ENCODE measurements around the gene SLC9A1.
A peak's percentile ranks its signal among the peaks of the same experiment; 100 is the strongest.
"Not testable (repeated sequence)": the region's sequence is repeated elsewhere in the genome, so short reads cannot be mapped to it uniquely, and the experiment has no call there.

The SLC9A1 gene

DNA sequence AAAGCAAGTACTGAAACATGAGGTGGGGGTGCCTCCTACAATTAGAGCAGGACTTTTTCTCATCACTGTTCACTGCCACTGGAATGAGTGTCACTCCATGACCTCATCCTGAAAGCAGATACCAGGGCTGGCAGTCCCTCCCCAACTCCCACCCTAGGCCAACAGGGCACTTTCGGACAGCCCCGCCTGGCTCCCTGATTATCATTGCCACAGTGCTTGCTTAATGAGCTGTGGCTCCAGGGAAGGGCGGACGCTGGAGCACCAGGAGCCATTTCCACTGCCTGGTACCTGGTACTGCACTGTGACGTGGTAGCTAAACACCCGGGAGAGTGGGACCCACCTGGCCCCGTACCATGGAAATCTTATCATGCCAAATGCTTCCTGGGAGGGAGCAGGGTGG lies 22.3 kb downstream of the SLC9A1 start:
- no peak for DNase-seq (ENCODE audit: low spot score)

DNA sequence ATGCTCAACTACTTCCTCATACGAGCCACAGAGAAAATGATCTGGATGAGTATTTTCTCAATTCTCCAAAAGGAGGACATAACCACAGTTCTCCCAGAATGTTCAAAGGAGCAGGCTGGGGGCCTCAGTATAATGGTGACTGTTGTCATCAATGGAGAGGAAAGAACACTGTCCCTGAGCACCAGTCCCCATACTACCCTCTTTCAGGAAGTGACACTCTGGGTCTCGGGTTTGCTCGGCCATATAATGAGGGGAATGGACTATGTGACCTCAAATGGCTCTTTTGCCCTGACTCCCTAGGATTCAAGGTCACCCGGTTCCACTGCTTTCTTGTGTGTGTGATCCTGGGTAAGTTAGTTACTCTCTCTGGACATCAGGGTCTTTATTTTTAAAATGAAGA lies 22.8 kb downstream of the SLC9A1 start:
- DNase-seq (ENCODE audit: low spot score) = no peak

- no peak for DNase-seq (ENCODE audit: low spot score)
Measured at GRCh38 chr1:27130798-27131197, 24.1 kb downstream of the SLC9A1 start.

DNA sequence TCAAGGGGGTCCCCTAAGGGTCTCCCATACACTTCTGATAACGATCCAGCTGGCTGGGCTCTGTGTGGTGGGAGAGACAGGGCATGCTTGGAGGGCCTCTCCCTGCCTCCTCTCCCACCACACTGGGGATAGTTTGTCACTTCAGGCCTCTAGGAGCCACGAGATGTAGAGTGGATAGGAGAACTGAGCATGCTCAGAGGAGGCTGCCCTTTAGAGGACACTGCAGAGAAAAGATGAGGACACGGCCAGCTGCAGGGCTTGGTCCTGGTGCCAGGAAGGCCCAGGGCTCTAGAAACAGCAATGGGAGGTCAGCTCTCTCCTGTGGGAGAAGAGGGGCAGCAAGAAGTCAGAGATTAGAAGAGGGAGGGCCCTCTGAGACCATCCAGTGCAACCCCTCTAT lies 25.7 kb downstream of the SLC9A1 start:
- no peak for DNase-seq (ENCODE audit: low spot score)

- no peak for DNase-seq (ENCODE audit: low spot score)
Measured at GRCh38 chr1:27127419-27127818, 27.5 kb downstream of the SLC9A1 start.

GRCh38 chr1:27126391-27126790 lies 28.5 kb downstream of the SLC9A1 start:
- no peak for DNase-seq (ENCODE audit: low spot score)

GRCh38 chr1:27125125-27125524 lies 29.8 kb downstream of the SLC9A1 start:
- not testable (repeated sequence) for DNase-seq (ENCODE audit: low spot score)

DNA sequence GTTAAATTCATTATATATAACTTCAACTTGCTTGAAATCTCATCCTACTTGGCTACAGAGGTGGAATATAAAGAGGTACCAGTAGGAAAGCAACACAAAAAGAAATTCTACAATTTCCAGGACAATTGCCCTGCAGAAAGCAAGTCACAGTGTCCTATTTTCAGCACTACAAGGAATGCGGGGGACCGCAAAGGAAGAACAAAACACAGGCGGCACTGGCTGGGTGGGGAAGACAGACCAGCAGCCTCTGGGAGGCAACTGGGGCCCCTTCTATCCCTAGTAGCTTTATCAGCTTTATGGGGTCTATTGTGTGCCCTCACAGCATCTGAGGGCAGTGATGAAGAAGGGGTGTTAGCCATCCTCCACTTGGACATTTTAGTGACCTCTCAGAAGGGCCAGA lies 30.5 kb downstream of the SLC9A1 start:
- no peak for DNase-seq (ENCODE audit: low spot score)

GRCh38 chr1:27122652-27123051 lies 32.3 kb downstream of the SLC9A1 start:
- no peak for DNase-seq (ENCODE audit: low spot score)

DNA sequence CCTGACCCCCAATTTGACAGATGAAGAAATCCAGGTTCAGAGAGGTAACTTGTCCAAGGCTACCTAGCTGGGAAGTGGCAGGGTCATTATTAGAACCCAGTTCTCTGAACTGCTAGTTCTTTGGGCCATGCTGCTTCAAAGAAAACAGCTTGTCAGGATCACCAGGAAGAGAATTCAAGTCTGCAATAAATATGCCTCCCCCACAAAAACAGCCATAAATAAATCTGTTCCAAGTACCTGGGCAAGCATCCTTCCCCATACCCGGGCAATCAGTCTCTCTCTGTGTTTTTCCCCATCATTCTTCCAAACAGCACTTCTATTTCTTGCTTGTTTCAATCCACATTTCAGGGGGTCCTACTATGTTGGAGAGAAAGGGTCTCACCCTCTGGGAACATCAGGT lies 34.1 kb downstream of the SLC9A1 start:
- DNase-seq (ENCODE audit: low spot score) = no peak

- DNase-seq (ENCODE audit: low spot score) = no peak
Measured at GRCh38 chr1:27118440-27118689, 36.6 kb downstream of the SLC9A1 start.

DNA sequence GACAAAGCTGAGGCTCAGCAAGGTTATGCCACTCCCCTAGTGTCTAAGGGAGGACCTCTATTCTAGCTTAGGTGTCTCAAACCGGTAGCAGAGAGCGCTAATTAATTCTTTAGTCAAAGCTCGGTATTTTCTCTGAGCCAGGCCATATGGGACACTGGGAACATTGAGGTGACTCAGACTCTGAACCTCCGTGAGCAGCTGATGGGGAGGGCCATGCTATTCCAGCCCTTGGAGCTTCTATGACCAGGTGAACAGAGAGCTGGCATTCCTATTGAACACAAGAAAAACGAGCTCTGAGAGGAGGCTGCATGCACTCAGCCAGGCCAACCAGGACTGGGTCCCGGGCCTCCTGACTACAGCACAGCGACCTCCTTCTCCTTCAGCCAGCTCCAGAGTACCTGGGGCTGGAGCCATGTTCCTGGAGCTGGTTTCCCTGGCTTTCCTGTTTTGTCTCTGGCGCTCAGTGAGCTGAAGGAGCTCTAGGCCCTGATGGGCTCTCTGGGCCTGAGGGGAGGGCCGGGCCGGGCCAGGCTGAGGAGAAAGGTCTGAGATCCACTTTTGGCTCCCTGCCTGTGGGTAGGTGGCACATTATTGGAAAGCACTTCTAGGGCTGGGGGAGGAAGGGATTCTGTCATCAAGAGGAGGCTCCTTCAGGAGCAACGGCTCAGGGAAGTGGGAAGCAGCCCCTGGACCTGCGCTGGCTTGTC lies 37.0 kb downstream of the SLC9A1 start:
- no peak for DNase-seq (ENCODE audit: low spot score)

DNA sequence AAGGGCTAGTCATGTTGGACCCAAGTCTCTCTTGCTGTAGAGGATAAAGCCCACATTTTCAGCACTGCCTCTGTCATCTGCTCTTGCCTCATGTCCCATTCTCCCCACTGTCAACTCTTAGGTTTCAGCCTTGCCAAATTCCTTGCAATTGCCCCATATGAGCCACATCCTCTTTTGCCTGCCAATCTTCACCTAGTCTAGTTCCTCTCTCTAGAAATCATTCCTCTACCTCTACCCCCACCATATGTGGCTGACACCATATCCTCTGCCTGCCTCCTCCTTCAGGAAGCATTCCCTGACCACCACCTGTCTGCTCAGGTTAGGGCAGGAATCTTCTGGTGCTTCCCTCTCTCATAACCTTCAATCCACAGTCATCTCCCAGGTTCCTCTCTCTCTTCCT lies 38.2 kb downstream of the SLC9A1 start:
- no peak for DNase-seq (ENCODE audit: low spot score)

DNA sequence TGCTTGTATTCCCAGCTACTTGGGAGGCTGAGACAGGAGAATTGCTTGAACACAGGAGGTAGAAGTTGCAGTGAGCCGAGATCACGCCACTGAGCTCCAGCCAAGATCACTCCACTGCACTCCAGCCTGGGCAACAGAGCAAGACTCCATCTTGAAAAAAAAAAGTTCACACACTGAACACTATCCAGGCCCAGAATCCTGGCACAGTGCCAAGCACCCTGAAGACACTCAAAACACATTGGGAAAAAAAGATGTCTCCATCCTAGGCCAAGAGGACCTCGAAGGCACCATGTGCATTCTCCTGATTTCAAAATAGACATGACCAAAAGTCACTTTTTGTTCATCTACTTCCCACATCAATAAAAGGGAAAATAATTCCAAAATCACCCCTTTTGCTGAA lies 38.7 kb downstream of the SLC9A1 start:
- no peak for DNase-seq (ENCODE audit: low spot score)

DNA sequence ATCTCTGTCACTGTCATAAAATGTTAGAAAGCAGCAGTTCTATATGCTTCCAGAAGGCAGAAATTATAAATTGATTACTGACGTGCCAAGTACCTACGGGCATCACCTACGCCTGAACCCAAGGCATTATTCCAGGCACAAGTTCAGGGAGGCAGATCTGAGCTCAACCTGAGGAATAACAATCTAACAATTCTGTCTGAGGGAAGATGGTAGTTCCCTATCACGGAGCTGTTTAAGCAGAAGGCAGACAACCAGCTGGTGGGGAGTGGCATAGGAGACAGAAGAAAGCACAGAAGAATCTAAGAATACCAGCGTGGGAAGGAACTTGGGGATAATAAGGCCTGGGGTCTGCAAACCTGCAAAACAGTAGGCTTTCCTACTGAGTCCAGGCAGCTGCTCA lies 40.4 kb downstream of the SLC9A1 start:
- no peak for DNase-seq (ENCODE audit: low spot score)

DNA sequence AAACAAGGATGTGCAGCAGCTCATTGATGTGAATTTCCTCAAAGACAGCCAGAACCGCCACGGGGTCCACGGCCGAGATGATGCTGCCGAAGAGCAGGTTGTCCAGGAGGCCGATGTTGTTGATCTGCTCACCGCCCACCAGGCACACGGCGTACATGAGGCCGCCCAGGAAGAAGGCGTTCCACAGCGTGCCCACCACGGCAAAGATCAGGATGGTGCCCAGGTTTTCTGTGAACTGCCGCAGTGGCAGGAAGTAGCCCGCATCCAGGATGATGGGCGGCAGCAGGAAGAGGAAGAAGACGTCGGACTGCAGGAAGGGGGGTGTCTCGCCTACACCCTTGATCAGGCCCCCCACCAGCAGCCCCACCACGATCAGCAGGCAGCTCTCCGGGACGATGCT lies 41.1 kb downstream of the SLC9A1 start:
- no peak for DNase-seq (ENCODE audit: low spot score)

- DNase-seq (ENCODE audit: low spot score) = no peak
Measured at GRCh38 chr1:27111626-27112573, 43.0 kb downstream of the SLC9A1 start.

DNA sequence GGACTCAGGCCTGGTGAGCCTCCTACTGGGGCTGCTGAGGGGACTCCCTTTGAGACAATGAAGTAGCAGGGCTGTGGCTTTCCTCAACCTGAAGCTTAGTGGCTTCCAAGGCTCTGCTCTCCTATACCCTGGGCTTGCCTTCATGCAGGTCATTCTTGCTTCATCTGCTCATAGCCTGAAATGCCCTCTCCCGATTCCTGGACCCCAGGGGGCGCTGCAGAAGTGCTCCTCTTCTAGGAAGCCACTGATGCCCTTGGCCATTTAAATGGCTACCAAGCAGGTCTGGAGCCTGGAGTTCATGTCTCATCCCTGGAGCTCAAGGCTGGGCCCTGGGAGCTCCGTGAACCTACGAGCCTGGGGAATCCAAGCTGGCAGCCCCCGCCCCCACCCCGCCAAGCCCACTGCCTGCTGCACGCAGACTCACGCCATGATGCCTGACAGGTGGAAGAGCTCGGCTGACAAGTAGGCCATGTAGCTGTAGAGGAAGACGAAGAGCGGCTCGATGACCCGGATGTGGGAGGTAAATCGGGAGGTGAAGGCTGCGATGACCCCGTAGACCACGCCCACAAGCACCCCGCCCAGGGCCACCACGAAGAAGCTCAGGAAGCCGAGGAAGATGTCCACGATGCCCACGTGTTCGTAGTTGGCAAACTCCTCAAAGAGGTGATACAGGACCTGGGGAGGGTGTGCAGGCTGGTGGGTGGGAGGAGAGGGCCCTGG lies 45.7 kb downstream of the SLC9A1 start:
- peak; percentile 73 for DNase-seq (ENCODE audit: low spot score)

DNA sequence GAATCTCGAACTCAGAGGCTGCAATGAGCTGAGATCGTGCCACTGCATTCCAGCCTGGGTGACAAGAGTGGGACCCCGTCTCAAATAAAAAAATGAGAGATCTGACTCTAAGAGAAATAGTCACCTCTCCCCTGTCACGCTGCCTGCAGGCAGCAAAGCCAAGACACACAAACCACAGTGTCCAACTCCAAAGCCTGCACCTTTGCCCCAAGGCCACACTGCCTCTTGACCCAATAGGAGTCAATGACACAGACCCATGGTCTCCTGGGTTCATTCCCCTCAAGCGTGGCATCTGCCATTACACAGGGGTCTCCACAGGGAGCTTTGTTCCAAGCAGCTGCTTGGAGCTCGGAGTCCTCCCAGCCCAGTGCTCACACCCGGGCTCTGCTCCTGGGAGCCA lies 46.3 kb downstream of the SLC9A1 start:
- DNase-seq (ENCODE audit: low spot score) = no peak

GRCh38 chr1:27106561-27107323 lies 48.2 kb downstream of the SLC9A1 start:
- DNase-seq (ENCODE audit: low spot score) = no peak

GRCh38 chr1:27105018-27105417 lies 49.9 kb downstream of the SLC9A1 start:
- no peak for DNase-seq (ENCODE audit: low spot score)

- no peak for DNase-seq (ENCODE audit: low spot score)
Measured at GRCh38 chr1:27103498-27103897, 51.4 kb downstream of the SLC9A1 start.
